ENCODE data around the gene OR5B12.

The OR5B12 gene

DNA sequence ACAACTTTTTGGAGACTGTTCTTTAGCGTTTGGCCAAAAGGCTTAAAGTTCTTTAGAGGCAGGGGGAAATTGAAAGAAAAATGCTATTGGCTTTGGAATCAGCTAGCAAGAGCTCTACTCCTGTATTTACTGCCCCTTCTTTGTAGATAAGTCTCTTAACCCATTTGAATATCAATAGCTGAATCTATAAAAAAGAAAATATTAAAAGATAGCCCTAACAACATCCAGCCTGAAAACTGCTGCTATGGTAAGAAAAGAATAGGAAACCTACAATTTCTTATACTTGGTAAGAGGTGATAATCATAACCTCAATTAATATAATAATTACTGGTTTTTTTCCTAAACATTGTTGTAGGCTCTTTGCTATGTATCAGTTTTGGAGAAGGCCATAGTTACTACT is at the start of gene OR5B12:
Gene OR5B12 (minus strand): TSS at position 101 of the 400 bp plus-strand sequence. CDS start 2,085 bp downstream, outside the sequence.
- Histone ChIP-seq H3K4me2 (ENCODE audit: low read length) (no peak within 1 kb of the TSS), H3K4me3 (ENCODE audit: low read depth, low read length, poor library complexity, severe bottlenecking) (no peak within 1 kb of the TSS), H4K20me1 (ENCODE audit: insufficient read depth, low read length) (no peaks in the 10 kb centered on the region), H3F3A (ENCODE audit: insufficient read depth, low read length) (no peaks in the 10 kb centered on the region), H3K9me3 (ENCODE audit: low read length) (no peaks in the 10 kb centered on the region), H3K36me3 (ENCODE audit: insufficient read depth, low read length) (no peaks in the 10 kb centered on the region), H2AFZ (ENCODE audit: low read length) (no peak within 1 kb of the TSS), H3K79me2 (ENCODE audit: insufficient read depth, low read length) (no peaks in the 10 kb centered on the region), H3K9ac (ENCODE audit: low read length) (no peak within 1 kb of the TSS), H3K27me3 (ENCODE audit: insufficient read depth, low read length) (no peaks in the 10 kb centered on the region), H3K4me1 (ENCODE audit: insufficient read depth, low read length, severe bottlenecking) (no peaks in the 10 kb centered on the region), H3K9me2 (ENCODE audit: low read depth, low read length) (no peaks in the 10 kb centered on the region), H3K27ac (ENCODE audit: low read depth, low read length, poor library complexity, severe bottlenecking) (no peak within 1 kb of the TSS)
- TF ChIP-seq EZH2 (IDR thresholded peaks at IDR 0.05; ENCODE audit: borderline replicate concordance, low read length) (no peak), CTCF (IDR thresholded peaks at IDR 0.05; ENCODE audit: low read length) (no peak)

- Histone ChIP-seq H3K9me3 (ENCODE audit: low read length) (no peaks in the 10 kb centered on the region), H3K9me2 (ENCODE audit: low read depth, low read length) (no peaks in the 10 kb centered on the region), H3K9ac (ENCODE audit: low read length) (no peak overlapping the region), H3F3A (ENCODE audit: insufficient read depth, low read length) (no peaks in the 10 kb centered on the region), H3K4me2 (ENCODE audit: low read length) (no peak overlapping the region), H3K27me3 (ENCODE audit: insufficient read depth, low read length) (no peaks in the 10 kb centered on the region), H3K79me2 (ENCODE audit: insufficient read depth, low read length) (no peaks in the 10 kb centered on the region), H3K4me1 (ENCODE audit: insufficient read depth, low read length, severe bottlenecking) (no peaks in the 10 kb centered on the region), H3K36me3 (ENCODE audit: insufficient read depth, low read length) (no peaks in the 10 kb centered on the region), H2AFZ (ENCODE audit: low read length) (no peak overlapping the region), H3K27ac (ENCODE audit: low read depth, low read length, poor library complexity, severe bottlenecking) (no peak overlapping the region), H3K4me3 (ENCODE audit: low read depth, low read length, poor library complexity, severe bottlenecking) (no peak overlapping the region), H4K20me1 (ENCODE audit: insufficient read depth, low read length) (no peaks in the 10 kb centered on the region)
- TF ChIP-seq CTCF (IDR thresholded peaks at IDR 0.05; ENCODE audit: low read length) (no peak), EZH2 (IDR thresholded peaks at IDR 0.05; ENCODE audit: borderline replicate concordance, low read length) (no peak)
Observed at GRCh38 chr11:58490827-58491226, 48.8 kb upstream of the OR5B12 start.

GRCh38 chr11:58487170-58487569 is 45.1 kb upstream of the OR5B12 start:
- Histone ChIP-seq H4K20me1 (ENCODE audit: insufficient read depth, low read length) (no peaks in the 10 kb centered on the region), H3K9me2 (ENCODE audit: low read depth, low read length) (no peaks in the 10 kb centered on the region), H3K9me3 (ENCODE audit: low read length) (no peaks in the 10 kb centered on the region), H3K36me3 (ENCODE audit: insufficient read depth, low read length) (no peaks in the 10 kb centered on the region), H2AFZ (ENCODE audit: low read length) (no peak overlapping the region), H3K27ac (ENCODE audit: low read depth, low read length, poor library complexity, severe bottlenecking) (no peak overlapping the region), H3K9ac (ENCODE audit: low read length) (no peak overlapping the region), H3K27me3 (ENCODE audit: insufficient read depth, low read length) (no peaks in the 10 kb centered on the region), H3F3A (ENCODE audit: insufficient read depth, low read length) (no peaks in the 10 kb centered on the region), H3K4me2 (ENCODE audit: low read length) (no peak overlapping the region), H3K79me2 (ENCODE audit: insufficient read depth, low read length) (no peaks in the 10 kb centered on the region), H3K4me3 (ENCODE audit: low read depth, low read length, poor library complexity, severe bottlenecking) (no peak overlapping the region), H3K4me1 (ENCODE audit: insufficient read depth, low read length, severe bottlenecking) (no peaks in the 10 kb centered on the region)
- TF ChIP-seq CTCF (IDR thresholded peaks at IDR 0.05; ENCODE audit: low read length) (no peak), EZH2 (IDR thresholded peaks at IDR 0.05; ENCODE audit: borderline replicate concordance, low read length) (no peak)
